ENCODE measurements around the gene EHBP1L1. TPM values are rescaled to one million over a fixed set of nuclear protein-coding genes. Genes with fewer than 3 reads are reported as not detected.

The EHBP1L1 gene
- polyA plus RNA-seq, 10 donors: 140 to 326 (median 260) TPM

DNA sequence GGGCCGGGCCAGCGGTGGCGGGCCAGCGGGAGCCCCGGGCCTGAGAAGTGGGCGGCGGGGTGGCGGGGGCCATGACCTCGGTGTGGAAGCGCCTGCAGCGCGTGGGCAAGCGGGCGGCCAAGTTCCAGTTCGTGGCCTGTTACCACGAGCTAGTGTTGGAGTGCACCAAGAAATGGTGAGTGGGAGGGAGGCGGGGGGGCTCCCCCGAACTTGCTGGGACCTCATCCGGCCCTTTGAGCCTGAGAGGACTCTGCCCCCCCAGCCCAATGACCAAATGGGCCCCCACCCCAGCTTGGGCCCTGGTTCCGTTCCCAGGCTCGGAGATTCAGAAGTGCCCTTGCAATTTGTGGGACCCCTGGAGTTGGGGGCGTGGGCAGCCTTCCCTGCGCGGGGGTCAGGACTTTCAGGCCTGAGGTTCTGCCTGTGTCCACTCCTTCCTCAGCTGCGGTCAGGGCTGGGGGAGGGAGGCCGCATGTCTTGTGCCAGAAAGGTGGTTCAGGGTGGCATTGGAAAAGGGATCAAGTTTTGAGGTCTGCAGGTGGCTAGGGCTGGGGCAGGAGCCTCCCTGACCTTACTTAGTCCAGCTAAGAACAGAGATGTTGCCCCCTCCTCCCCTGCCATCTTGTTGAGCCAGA lies 496 bp downstream of the EHBP1L1 start:
- no peak for DNase-seq

DNA sequence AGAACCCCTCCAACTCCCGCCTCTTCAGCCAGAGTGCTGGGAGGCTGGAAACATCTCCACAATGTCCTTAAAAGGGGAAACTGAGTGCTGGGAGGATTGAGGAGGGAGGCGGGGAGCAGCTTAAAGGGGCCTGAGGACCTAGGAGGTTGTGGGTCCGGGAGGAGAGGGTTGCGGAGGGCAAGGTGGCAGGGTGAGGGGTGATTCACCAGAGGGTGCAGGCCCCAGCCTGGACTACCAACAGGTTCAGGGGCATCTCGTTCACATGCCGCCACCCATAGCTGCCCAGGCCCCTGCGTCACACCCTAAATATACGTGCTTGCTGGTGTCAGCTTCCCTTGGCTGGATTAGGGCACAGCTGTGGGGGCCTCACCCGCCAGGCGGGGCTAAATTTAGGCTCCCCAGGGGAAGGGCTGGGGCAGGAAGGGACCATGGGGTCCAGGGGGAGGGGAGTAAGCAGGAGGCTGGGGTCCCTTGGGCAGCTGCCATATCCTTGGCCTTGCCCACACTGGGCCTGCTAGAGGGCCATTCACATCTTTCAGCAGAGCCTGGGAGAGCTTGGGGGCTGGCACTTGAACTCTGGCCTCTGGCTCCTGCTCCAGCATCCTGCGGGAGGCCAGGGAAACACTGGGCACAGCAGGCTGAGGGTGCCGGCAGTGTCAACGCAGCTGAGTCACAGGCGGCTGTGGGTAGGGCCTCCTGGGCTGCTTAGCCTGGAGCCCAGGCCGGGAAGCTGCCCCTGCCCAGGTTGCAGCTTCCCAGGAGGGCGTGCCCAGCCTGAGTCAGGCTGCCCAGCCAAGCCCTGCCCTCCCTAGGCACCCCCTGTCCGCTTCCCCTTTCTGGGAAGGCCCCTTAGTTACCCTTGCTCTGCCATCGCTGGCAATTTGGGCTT lies 1.3 kb downstream of the EHBP1L1 start:
- peak; percentile 69 to 72 (median 71) for DNase-seq

DNA sequence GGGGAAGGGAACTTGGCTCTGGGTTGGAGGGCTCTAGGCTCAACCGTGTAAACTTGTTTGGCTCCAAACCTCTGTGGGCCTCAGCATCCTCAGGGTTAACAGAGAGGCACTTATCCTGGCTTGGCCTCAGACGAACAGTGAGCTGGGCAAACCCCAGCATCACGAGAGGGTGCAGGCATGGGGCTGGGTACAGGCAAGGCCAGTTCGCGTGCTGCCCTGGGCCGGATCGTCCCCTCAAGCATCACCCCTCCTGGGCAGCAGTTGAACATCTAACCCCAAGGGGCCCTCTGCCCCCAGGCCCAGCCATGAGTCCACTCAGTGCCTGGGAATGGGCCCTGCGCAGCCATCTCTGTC lies 1.9 kb downstream of the EHBP1L1 start:
- no peak for DNase-seq

DNA sequence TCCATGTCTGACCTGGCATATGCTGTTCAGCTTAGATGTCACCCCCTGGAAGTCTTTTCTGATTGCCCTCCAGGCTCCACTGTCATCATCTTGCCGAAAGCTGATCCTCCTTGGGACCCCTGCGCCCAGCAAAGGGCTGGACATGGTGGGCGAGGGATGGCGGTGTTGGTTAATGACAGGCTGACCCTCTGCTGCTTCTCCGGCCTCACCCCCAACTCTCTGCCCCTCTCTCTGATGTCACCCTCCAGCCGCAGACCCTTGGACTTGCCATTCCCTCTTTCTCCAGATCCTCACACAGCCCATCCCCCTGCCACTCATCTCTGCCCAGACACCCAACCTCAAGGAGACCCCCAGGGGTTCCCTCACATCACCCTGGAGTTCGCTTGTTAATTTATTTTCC lies 2.3 kb downstream of the EHBP1L1 start:
- DNase-seq: no peak

DNA sequence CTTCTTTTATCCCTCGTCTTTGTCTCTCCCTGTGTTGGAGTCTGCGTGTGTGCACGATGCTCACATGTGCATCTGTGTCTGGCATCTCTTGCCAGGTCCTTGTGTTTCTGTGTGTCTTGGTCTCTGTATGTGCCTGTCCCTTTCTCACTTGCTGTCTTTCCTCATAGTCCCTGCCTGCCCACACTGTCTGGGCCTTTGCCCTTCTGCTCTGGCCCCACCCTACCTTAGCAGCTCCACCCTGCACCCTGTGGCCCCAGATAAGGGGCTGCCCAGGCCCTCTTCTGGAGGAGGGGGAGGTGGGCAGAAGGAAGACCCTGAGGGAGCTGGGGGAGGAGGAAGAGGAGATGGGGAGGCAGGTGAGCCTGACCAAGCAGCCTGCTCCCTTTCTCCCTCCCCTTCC lies 2.8 kb downstream of the EHBP1L1 start:
- DNase-seq: no peak

DNA sequence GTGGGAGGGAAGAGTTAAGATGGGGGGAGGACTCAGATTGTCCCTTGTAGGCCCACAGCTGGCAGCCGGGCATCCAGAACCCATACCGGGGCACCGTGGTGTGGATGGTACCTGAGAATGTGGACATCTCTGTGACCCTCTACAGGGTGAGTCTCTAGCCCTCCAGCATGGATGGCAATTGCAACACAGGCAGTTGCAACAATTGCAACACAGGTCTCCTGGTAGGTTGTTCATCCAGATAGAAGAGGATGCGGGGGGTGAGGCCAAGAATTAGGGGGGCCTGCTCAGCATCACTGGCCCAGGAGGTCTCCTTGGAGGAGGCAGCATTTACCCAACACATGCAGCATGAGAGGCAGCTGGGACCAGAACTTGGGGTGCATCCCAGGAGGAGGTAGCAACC lies 3.4 kb downstream of the EHBP1L1 start:
- DNase-seq: no peak

DNA sequence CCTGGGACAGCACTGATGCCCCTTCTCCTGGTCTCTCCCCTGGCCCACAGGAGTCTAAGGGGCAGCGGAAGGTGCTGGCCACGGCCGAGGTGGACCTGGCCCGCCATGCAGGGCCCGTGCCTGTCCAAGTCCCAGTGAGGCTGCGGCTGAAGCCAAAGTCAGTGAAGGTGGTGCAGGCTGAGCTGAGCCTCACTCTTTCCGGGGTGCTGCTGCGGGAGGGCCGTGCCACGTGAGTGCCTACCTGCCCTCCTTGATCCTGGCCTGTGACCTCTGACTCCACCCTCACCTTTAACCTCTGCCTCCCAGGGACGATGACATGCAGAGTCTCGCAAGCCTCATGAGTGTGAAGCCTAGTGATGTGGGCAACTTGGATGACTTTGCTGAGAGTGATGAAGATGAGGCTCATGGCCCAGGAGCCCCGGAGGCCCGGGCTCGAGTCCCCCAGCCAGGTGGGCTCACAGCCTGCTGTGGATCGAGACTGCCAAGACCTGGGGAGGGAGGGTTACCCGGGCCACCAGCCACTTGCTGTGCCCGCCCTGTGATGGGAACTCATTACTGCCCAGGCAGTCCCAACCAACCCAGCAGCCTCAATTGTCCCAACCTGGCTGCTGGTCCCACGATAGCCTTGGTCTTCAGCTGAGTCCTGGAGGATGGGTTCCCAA lies 4.3 kb downstream of the EHBP1L1 start:
- DNase-seq: no peak

DNA sequence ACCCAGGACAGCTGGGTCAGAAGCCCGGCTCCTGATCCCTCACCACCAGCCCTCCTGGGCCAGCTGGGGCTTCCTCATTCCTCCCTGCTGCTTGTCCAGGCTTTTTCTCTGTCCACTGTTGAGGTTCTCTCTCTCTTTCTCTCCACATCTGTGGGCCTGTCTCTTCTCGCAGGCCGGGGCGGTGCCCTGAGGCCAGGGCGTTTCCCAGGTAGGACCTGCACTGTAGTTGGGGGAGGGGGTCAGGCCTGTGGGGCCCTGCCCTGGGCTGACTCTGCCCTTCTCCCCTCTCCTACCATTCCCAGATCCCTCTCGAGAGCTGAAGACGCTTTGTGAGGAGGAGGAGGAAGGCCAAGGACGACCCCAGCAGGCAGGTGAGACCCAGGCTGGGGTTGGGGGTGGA lies 4.9 kb downstream of the EHBP1L1 start:
- DNase-seq: no peak

DNA sequence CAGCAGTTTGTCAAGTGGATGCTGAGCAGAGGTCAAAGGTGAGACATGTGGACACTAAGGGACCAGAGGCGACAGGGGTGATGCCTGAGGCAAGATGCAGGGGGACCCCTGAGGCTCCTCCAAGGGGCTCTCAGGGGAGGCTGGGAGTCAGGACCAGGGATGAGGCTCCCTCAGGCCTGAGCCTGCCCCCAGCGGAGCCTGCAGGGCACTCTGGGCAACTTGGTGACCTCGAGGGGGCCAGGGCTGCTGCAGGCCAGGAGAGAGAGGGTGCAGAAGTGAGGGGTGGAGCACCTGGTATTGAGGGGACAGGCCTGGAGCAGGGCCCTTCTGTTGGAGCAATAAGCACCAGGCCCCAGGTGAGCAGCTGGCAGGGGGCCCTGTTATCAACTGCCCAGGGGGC lies 6.1 kb downstream of the EHBP1L1 start:
- no peak for DNase-seq

DNA sequence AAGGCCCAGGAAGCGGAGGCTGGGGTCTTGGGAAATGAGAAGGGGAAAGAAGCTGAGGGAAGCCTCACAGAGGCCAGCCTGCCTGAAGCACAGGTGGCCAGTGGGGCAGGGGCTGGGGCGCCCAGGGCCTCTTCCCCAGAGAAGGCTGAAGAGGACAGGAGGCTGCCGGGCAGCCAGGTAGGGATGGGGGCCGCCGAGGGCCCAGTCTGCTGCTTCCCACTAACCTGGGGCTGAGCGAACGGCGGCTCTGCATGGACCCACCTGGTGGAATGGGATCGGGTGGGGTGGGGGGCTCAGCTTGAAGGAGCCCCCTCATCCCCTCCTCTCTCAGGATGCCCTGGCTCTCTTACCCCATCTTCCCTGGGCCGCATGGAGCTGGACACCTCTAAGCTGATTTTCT lies 7.7 kb downstream of the EHBP1L1 start:
- no peak for DNase-seq

DNA sequence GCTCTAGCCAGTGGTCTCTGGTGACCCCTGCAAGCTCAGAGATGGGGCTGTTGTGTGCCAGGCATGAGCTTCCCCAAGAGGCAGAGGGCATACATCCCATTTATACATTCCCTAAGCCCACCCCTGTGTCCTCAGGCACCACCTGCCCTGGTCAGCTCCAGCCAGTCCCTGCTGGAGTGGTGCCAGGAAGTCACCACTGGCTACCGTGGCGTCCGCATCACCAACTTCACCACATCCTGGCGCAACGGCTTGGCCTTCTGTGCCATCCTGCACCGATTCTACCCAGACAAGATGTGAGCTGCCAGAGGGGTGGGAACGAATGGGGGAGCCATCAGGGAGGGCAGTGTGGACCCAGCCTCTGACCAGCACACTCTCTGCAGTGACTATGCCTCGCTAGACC lies 8.3 kb downstream of the EHBP1L1 start:
- DNase-seq: no peak

DNA sequence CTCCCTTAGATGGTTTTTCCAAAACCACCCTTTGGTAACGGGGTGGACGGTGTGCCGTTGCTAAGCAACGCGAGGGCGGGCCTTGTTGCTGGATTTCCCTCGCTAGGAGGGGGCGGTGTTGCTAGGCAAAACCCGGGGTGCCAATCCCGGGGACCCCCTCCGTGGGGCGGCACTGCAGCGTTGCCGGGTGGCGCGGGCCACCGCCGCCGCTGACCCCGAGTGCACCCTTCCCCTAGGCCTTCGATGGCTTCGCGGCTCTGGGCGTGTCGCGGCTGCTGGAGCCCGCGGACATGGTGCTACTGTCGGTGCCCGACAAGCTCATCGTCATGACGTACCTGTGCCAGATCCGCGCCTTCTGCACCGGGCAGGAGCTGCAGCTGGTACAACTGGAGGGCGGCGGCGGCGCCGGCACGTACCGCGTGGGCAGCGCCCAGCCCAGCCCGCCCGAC lies 8.9 kb downstream of the EHBP1L1 start:
- peak in 1 of 3 donors; percentile 43 for DNase-seq

DNA sequence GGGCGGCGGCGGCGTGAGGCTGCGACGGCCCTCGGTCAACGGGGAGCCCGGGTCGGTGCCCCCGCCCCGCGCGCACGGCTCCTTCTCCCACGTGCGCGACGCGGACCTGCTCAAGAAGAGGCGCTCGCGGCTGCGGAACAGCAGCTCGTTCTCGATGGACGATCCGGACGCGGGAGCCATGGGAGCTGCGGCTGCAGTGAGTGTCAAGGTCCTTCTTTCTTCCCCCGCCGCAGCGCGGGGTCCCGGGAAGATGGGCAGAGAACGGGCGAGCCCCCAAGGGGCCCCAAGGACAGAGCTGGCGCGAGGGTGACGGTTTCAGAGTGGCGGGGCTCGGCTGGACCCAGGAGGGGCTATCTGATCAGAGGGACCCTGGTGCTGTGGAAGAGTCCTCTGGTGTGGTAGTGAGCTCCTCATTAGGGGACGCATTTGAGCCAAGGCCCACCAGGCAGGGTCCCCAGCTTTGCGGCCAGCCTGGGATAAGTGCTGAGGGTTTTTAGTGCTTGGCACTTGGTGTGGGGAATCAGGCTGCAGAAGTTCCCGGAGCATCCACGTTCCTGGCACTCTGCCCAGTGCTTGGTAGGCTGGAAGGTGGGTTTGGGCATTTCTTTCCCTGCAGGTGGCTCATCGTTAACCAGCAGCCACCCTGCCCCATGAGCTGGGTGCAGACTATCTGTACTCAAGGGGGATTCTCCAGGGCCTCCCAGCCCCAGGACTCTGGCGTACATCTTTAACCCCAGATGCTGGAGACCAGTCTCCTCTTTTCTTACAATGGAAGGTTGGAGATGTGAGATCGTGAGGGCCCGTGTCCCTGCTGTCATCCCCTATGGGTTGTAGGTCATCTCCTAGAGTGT lies 9.8 kb downstream of the EHBP1L1 start:
- no peak for DNase-seq

DNA sequence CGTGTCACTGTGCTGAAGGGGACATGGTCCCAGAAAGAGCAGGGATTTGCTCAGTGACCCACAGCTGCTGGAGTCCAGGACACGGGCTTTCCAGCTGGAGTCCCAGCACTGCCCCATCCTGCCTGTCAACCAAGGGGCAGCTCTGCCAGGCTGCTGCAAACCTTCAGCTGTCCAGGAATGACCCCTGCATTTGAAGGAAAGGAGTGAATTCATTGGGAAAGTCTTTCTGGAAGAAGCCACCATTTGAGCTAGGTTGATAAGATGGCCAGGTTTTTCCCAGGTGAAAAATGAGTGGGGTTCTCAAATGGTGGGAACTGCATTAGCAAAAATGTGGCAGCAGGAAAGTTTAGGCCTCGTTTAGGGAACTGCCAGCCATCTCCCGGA lies 10.4 kb downstream of the EHBP1L1 start:
- no peak for DNase-seq

DNA sequence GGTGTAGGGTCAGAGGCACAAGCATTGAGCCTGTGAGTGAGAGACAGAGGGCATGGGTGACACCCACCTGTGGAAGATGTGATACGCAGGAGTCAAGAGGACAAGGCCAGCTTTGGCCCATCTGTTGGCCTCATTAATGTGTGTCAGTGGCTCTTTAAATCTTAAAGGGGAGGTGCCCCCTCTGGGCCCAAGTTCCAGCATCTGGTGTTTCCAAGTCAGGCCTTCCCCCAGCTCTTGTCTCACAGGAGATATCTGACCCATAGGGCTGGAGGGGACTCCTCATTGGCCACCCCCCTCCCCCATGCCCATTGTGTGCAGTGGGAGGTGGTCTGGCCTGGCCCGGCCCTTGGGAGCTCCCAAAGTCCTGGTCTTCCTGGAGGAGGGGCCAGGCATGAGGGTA lies 10.8 kb downstream of the EHBP1L1 start:
- DNase-seq: peak in 2 of 3 donors; percentile 27 to 58

DNA sequence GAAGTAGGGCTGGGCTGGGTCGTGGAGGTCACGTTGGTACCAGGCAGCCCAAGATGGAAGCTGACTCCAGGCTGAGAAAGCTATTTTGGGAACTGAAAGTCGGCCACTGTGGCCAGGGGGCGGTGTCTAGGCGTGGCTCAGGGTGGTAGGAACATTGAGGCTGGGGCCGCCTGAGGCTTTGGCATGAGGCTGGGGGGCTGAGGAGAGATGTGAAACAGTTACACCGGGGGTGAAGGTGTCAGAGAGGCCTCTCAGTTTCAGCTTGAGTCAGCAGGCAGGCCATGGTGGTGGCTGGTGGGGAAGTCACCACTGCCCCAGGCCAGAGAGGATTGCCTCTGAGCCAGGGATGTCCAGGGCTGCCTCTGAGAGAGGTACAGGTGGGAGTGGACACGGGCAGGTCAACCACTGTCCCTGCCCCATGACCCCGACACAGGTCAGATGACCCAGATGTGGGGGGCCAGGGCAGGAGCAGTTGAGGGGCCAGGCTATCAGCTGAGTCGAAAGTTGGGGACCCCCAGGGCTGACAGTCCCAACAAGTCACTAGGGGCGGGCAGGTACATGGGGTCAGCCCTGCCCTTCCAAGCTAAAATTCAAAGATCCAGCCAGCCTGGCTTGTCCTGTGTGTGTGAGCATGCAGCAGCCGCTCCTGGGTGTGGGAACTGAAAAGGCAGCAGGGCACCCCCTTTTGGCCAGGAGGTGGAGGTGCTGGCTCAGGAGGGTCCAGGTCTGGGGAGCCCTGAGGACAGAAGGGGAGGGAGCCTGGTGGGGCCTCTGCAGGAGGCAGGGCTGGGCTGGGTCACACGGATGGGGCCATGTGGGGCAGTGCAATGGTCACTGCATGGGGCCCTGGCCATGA lies 12.6 kb downstream of the EHBP1L1 start:
- peak in 2 of 3 donors; percentile 35 to 49 for DNase-seq

DNA sequence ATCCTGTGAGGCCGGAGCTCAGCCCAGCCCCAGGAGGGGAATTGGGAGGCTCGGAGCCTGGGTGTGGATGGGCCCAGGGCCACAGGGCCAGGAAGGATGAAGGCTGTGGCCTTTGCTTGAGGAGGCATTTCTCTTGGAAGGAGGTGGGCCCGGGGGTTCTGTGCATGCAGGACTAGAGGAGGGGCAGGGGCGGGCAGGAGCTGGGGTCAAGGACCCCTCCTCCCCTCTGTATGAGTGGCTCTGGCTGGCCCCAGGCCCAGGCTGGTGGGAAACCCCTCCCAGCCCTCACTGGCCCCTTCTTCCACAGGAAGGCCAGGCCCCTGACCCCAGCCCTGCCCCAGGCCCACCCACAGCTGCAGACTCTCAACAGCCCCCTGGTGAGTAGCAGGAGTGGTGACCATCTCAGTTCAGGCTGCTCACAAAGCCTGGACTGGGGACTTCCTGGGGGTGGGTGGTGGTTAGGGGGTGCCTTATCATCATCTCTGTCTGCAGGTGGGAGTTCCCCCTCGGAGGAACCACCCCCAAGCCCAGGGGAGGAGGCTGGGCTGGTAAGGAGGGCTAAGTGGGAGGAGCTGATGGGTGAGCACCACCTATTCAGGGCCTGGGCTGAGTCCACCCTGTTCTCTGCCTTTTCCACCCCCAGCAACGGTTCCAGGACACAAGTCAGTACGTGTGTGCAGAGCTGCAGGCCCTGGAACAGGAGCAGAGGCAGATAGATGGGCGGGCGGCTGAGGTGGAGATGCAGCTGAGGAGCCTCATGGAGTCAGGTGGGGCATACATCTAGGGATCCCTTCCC lies 13.8 kb downstream of the EHBP1L1 start:
- peak in 1 of 3 donors; percentile 42 for DNase-seq

DNA sequence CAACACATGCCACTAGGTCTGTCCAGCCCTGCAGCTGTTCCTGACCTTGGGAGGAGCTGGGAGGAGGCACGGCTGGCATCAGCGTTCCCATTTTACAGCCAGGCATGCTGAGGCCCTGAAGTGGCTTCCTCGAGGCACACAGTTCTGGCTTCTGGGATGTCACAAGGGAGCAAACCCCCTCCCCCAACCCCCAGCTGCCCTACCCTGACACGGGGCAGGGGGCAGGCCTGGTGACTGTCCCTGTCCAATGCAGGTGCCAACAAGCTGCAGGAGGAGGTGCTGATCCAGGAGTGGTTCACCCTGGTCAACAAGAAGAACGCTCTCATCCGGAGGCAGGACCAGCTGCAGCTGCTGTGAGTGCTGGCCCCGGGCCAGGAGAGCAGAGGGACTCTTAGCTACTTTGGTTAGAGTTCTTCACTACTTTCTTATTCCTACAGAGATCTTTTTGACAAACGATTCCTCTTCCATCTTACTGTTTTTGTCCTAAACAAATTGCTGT lies 14.4 kb downstream of the EHBP1L1 start:
- DNase-seq: peak in 2 of 3 donors; percentile 84 to 92

DNA sequence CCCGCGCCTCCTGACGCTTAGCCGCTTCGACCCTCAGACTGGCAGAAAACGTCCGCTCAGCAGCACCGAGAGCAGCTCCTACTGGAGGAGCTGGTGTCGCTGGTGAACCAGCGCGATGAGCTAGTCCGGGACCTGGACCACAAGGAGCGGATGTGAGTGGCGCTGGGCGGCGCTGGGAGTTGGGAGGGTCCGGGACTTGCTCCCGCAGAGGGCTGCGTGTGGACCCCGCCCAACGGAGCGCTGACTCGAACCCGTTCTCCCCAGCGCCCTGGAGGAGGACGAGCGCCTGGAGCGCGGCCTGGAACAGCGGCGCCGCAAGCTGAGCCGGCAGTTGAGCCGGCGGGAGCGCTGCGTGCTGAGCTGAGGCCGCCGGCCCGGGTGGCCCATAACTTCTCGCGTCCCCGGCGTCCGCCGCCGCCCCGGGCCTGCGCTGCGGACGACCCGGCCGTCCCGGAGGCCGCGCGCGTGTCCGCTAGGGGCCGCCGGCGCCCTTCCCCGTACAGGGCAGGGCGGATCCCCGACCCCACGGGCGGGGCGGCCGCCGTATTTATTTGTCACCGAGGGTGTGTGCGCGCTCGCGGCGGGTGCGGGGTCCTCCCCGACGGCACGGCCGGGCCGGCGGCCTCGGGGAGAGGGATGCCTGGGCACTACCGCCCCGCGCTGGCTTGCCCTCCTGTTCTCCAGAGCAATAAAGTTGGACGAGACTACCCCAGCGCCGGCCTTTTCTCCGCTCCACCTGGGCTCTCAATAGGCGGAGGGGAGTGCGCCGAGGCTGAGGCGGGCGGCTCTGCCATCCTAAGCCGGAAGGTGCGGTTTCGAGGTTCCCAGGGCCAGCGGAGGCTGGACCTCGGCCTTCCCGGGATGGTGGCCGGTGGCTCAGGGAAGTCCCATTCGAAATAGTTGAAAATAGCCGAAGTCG lies 16.3 kb downstream of the EHBP1L1 start:
- DNase-seq: peak in 1 of 3 donors; percentile 80

Measured in muscle of back (tissue), 11 donors.